ENCODE measurements around the gene SLC25A33. TPM values are rescaled to one million over a fixed set of nuclear protein-coding genes. Genes with fewer than 3 reads are reported as not detected.

The SLC25A33 gene
- total RNA-seq, 2 donors from 2014 or later: 9.6 to 13.6 TPM

GRCh38 chr1:9553736-9554144, 14.5 kb downstream of the SLC25A33 start:
- Mint-ChIP-seq H3K36me3 (ENCODE audit: low read depth) (peaks cover 40% of the 10 kb centered on the region), H3K4me3 (no peak overlapping the region), H3K27ac (no peak overlapping the region), H3K4me1 (peaks cover 8% of the 10 kb centered on the region), H3K27me3 (ENCODE audit: insufficient read depth) (no peaks in the 10 kb centered on the region), H3K9me3 (no peaks in the 10 kb centered on the region)
- no peak overlapping the region for H3K27ac ChIP-seq (ENCODE audit: low read depth, low read length)
- TF ChIP-seq CTCF (conservative IDR thresholded peaks at IDR 0.05): no peak
- 94 to 100% methylated on average over 4 of the region's 4 CpGs for WGBS, 2 experiments (ENCODE audit: insufficient coverage in 1 of 2, insufficient read length in 1 of 2)
- no peak overlapping the region for H3K4me3 ChIP-seq (ENCODE audit: low read length)
- H3K9ac ChIP-seq (ENCODE audit: extremely low read depth, low read length, poor library complexity, severe bottlenecking): no peak overlapping the region
- H3K9me3 ChIP-seq (ENCODE audit: control insufficient read depth, low read length): no peaks in the 10 kb centered on the region
- H3K4me1 ChIP-seq (ENCODE audit: control insufficient read depth, insufficient read depth, low read length): no peaks in the 10 kb centered on the region
- peaks cover 54% of the 10 kb centered on the region for H3K36me3 ChIP-seq (ENCODE audit: control insufficient read depth, insufficient read depth, low read length)
- no peak for DNase-seq
- no peaks in the 10 kb centered on the region for H3K27me3 ChIP-seq (ENCODE audit: control insufficient read depth, insufficient read depth, low read length, poor library complexity, severe bottlenecking)

DNA sequence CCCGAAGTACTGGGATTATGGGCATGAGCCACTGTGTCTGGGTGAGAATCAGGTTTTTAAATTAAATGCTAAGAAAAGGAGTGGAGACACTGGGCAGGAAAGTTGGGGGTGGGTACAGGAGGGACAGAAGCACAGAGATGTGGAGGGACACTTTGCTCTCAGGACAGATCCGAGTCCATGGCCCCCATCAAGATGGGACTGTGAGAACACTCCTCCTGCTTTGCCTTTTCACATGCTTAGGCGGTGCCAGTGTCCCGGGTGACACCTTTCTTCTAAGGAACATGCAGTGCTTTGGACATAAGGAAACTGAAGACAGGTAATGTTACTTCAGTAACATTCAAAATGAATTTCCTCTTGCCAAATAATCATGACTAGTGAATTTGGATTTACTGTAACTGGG, 16.7 kb downstream of the SLC25A33 start:
- peaks cover 19% of the 10 kb centered on the region for H3K4me1 Mint-ChIP-seq
- TF ChIP-seq CTCF (conservative IDR thresholded peaks at IDR 0.05): no peak
- H3K36me3 Mint-ChIP-seq (ENCODE audit: low read depth): peaks cover 40% of the 10 kb centered on the region
- H3K9me3 Mint-ChIP-seq: no peaks in the 10 kb centered on the region
- DNase-seq: no peak
- 93 to 94% methylated on average over 2 to 4 of the region's 4 CpGs for WGBS, 2 experiments (ENCODE audit: insufficient coverage in 1 of 2, insufficient read length in 1 of 2)
- no peak overlapping the region for H3K27ac ChIP-seq (ENCODE audit: low read depth, low read length)
- H3K27me3 Mint-ChIP-seq (ENCODE audit: insufficient read depth): no peaks in the 10 kb centered on the region
- H3K4me3 Mint-ChIP-seq: no peak overlapping the region
- H3K4me3 ChIP-seq (ENCODE audit: low read length): no peak overlapping the region
- H3K9me3 ChIP-seq (ENCODE audit: control insufficient read depth, low read length): no peaks in the 10 kb centered on the region
- peaks cover 48% of the 10 kb centered on the region for H3K36me3 ChIP-seq (ENCODE audit: control insufficient read depth, insufficient read depth, low read length)
- no peak overlapping the region for H3K9ac ChIP-seq (ENCODE audit: extremely low read depth, low read length, poor library complexity, severe bottlenecking)
- H3K4me1 ChIP-seq (ENCODE audit: control insufficient read depth, insufficient read depth, low read length): no peaks in the 10 kb centered on the region
- no peaks in the 10 kb centered on the region for H3K27me3 ChIP-seq (ENCODE audit: control insufficient read depth, insufficient read depth, low read length, poor library complexity, severe bottlenecking)
- H3K27ac Mint-ChIP-seq: no peak overlapping the region

- H3K4me1 ChIP-seq (ENCODE audit: control insufficient read depth, insufficient read depth, low read length): no peaks in the 10 kb centered on the region
- no peaks in the 10 kb centered on the region for H3K27me3 ChIP-seq (ENCODE audit: control insufficient read depth, insufficient read depth, low read length, poor library complexity, severe bottlenecking)
- no peak overlapping the region for H3K9ac ChIP-seq (ENCODE audit: extremely low read depth, low read length, poor library complexity, severe bottlenecking)
- TF ChIP-seq CTCF (conservative IDR thresholded peaks at IDR 0.05): no peak
- Mint-ChIP-seq H3K27ac (no peak overlapping the region), H3K36me3 (ENCODE audit: low read depth) (peaks cover 51% of the 10 kb centered on the region), H3K27me3 (ENCODE audit: insufficient read depth) (no peaks in the 10 kb centered on the region), H3K4me1 (peaks cover 12% of the 10 kb centered on the region), H3K9me3 (no peaks in the 10 kb centered on the region), H3K4me3 (no peak overlapping the region)
- no peaks in the 10 kb centered on the region for H3K9me3 ChIP-seq (ENCODE audit: control insufficient read depth, low read length)
- WGBS, 2 experiments (ENCODE audit: insufficient coverage in 1 of 2, insufficient read length in 1 of 2): 91 to 97% methylated on average over 5 of the region's 5 CpGs
- H3K36me3 ChIP-seq (ENCODE audit: control insufficient read depth, insufficient read depth, low read length): peaks cover 59% of the 10 kb centered on the region
- no peak overlapping the region for H3K27ac ChIP-seq (ENCODE audit: low read depth, low read length)
- H3K4me3 ChIP-seq (ENCODE audit: low read length): no peak overlapping the region
- DNase-seq: no peak
These were observed 18.4 kb downstream of the SLC25A33 start for GRCh38 chr1:9557624-9558023.
